Left lung (tissue), 10 donors: Measurements from ENCODE around the gene RECQL5. TPM values are rescaled to one million over a fixed set of nuclear protein-coding genes. Genes with fewer than 3 reads are reported as not detected.

Source experiments
- ATAC-seq: fragments of 200-7000 bp; cut with Tn5 transposase; one replicate; pipeline ENCODE4 v1.9.1; 2020; ENCODE audit warnings: moderate library complexity
- DNase-seq, 4 donors: peaks; one replicate each; pipeline ENCODE4 v3.0.0-alpha.2; 2013 to 2020
- H3K27ac ChIP-seq, 2 donors: fragments of 200-600 bp; sonication (generic) in 1 of 2; one replicate each; pipeline versions ENCODE4 v1.5.0 to v1.8.0; 2020 to 2021
- H3K27me3 ChIP-seq, 2 donors: fragments of 200-600 bp; sonication (generic) in 1 of 2; one replicate each; pipeline versions ENCODE4 v1.5.0 to v1.8.0; 2020 to 2021
- H3K36me3 ChIP-seq, 2 donors: fragments of 200-600 bp; sonication (generic) in 1 of 2; one replicate each; pipeline versions ENCODE4 v1.5.0 to v1.8.0; 2020 to 2021
- H3K4me1 ChIP-seq, 2 donors: fragments of 200-600 bp; one replicate each; pipeline ENCODE4 v1.8.0; 2021
- H3K4me3 ChIP-seq, 2 donors: fragments of 200-600 bp; sonication (generic) in 1 of 2; one replicate each; pipeline versions ENCODE4 v1.5.0 to v1.8.0; 2020 to 2021; ENCODE audit warnings: mild to moderate bottlenecking in 1 of 2
- H3K9me3 ChIP-seq, 2 donors: fragments of 200-600 bp; sonication (generic) in 1 of 2; one replicate each; pipeline versions ENCODE4 v1.5.0 to v1.8.0; 2020 to 2021
- CTCF ChIP-seq, 2 donors: fragments of 200-600 bp; sonication (generic) in 1 of 2; IDR thresholded peaks; one replicate each; pipeline versions ENCODE4 v1.5.0 to v1.8.0; 2021; ENCODE audit warnings: antibody characterized with exemption in 2 of 2
- intact Hi-C, 2 donors: fragments of 100-400 bp; cut with DNase I; formaldehyde crosslinking; loops; one replicate each; pipeline versions ENCODE4 v1.11.2 to v1.14.2; 2022
- polyA plus RNA-seq, 6 donors: library from polyadenylated mRNA; unstranded; fragments of 120-200 nt; gene quantifications; one replicate each; pipeline ENCODE4 v1.2.1, GENCODE V29; 2013; ENCODE audit not compliant: insufficient read length in 6 of 6
- total RNA-seq, 2 donors: library from RNA; stranded (reverse); fragmentation: NEBNext Ultra II Directional; extraction: Animal tissue kit (Norgen Biotek cat#: 25700); gene quantifications; one replicate each; pipeline ENCODE4 v1.2.1, GENCODE V29; 2021
- donor health status: DM: no; HTN: yes; CAD: no.
- donor health status: DM: no; HTN: no; CAD: no.

Gene RECQL5
- total and polyA plus RNA-seq, 8 donors = 28.5 to 43.0 (median 34.5) TPM

DNA sequence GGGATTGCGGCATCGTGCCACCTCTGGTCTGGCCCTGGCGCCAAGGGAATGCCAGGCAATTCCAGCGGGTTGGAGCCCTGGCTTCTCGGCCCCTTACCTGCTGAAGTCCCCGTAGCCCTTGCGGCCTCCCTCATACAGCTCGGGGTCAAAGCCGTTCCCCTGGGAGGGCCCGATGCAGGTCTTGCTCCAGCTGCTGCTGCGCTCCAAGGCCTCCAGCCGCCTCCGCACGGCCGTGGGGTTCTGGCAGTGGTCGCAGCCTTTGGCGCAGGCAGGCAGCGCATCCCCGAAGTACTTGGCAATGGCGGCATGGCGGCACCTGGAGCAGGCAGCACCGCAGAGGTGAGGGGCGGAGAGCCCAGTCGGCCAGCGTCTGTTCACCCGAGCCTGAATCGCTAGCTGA, 35.6 kb downstream of the RECQL5 start:
- peaks cover 0 to 35% of the 10 kb centered on the region in 2 donors for H3K36me3 ChIP-seq
- no peaks in the 10 kb centered on the region for H3K9me3 ChIP-seq
- no peak for TF ChIP-seq CTCF (IDR thresholded peaks at IDR 0.05)
- intact Hi-C loops = loop anchor here in 1 of 2 donors (10.0 kb wide), 1 partner anchor 113 kb away; no protein-coding TSS in a partner anchor
- ATAC-seq (no peak), DNase-seq (peak in 1 of 4 donors; percentile 76)
- H3K27ac ChIP-seq = no peak overlapping the region
- H3K27me3 ChIP-seq = no peaks in the 10 kb centered on the region
- H3K4me1 ChIP-seq = peaks cover 12 to 28% of the 10 kb centered on the region in 2 donors
- no peak overlapping the region for H3K4me3 ChIP-seq

DNA sequence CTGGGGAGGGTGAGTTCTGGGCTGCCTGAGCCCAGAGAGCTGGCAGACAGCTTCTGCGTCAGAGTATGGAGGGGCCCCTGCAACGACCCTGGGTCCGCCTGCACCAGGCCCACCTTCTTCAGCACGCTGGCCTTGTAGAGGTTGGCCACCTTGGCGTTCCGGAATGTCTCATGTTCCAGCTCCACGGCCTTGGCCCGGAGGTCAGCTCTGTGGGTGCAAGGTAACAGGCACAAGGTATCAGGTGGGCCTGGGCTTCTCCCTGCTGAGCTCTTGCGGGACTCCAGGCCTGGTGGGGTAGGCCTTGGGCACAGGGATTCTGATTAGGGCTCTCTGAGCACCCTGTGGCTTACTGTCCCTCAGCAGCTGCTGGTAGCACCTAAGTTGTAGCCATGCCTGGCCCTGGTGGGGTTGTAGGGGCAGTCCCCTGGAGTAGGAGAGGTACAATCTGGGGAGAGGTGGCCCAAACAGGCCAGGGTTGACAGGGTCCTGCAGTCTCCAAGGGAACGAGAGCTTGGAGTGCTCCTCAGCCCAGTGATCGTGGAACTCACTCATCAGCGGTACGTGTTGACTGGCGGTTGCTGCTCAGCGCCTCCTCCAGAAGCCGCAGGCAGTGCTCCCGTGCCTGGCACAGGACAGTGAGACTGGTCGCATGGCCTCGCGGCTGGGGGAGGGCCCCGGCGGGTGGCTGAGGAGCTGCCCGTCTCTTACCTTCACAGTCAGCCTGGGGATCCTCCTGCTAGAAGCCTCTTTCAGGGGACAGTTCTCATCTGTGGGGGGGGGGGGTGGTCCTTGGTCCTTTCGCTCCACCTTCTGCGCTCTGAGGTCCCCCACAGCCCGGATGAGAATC, 36.7 kb downstream of the RECQL5 start:
- TF ChIP-seq CTCF (IDR thresholded peaks at IDR 0.05) = no peak
- intact Hi-C loops = loop anchor here in 1 of 2 donors (10.0 kb wide), 1 partner anchor 115 kb away; no protein-coding TSS in a partner anchor

GRCh38 chr17:75629157-75629556, 37.8 kb downstream of the RECQL5 start:
- no peak for ATAC-seq
- Histone ChIP-seq H3K9me3 (no peaks in the 10 kb centered on the region), H3K36me3 (peaks cover 0 to 57% of the 10 kb centered on the region in 2 donors), H3K27ac (no peak overlapping the region), H3K4me1 (peaks cover 11 to 17% of the 10 kb centered on the region in 2 donors), H3K4me3 (no peak overlapping the region), H3K27me3 (no peaks in the 10 kb centered on the region)
- intact Hi-C loops = no loop called here
- TF ChIP-seq CTCF (IDR thresholded peaks at IDR 0.05) = no peak
- DNase-seq = no peak

More for the DNA sequence above, 36.7 kb downstream of the RECQL5 start:
- ATAC-seq (no peak), DNase-seq (no peak)
- no peak overlapping the region for H3K4me3 ChIP-seq
- no peaks in the 10 kb centered on the region for H3K27me3 ChIP-seq
- H3K27ac ChIP-seq = no peak overlapping the region
- H3K9me3 ChIP-seq = no peaks in the 10 kb centered on the region
- peaks cover 0 to 45% of the 10 kb centered on the region in 2 donors for H3K36me3 ChIP-seq
- peaks cover 12 to 22% of the 10 kb centered on the region in 2 donors for H3K4me1 ChIP-seq

DNA sequence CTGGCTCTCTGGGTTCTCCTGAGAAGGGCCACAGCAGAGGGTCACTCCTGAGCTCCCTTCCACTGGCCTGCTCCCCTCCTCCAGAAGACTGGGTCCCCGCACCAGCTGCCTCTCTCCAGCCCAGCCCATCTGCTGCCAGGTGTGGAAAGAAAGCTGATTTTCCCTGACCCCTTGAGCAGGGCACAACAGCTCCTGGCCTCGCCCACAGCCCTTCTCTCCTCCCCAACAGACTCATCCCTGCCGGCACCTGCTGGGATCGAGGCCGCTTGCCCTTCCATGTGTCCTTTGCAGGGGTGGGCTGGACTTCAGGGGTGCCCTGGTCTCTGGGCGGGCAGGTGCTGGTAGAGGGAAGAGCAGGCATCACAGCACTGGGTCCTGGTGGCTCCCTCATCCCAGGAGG, 38.5 kb downstream of the RECQL5 start:
- H3K27me3 ChIP-seq = no peaks in the 10 kb centered on the region
- H3K27ac ChIP-seq = no peak overlapping the region
- intact Hi-C loops = no loop called here
- DNase-seq = peak in 1 of 4 donors; percentile 35
- no peak for TF ChIP-seq CTCF (IDR thresholded peaks at IDR 0.05)
- H3K4me1 ChIP-seq = peaks cover 5 to 10% of the 10 kb centered on the region in 2 donors
- H3K36me3 ChIP-seq = peaks cover 0 to 64% of the 10 kb centered on the region in 2 donors
- no peak for ATAC-seq
- H3K4me3 ChIP-seq = no peak overlapping the region
- no peaks in the 10 kb centered on the region for H3K9me3 ChIP-seq

DNA sequence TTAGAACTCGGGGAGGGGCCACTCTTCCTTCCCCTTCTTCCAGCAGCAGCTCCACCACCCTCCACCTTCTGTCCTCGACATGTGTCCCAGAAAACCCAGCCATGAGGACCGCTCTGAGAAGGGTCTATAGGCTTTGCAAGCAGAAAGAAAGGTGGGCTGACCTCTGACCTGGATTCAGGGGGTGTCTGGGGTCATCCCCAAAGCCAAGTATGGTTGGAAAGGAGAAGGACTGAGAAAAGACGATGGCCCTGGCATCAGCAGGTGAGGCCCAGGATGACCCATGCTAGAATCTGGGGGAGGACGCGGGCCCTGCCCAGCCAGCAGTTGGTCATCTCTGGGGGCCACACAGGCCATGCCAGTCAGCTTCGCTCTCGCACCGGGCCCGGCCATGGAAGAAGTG, 39.9 kb downstream of the RECQL5 start:
- Histone ChIP-seq H3K36me3 (peaks cover 0 to 74% of the 10 kb centered on the region in 2 donors), H3K4me1 (no peaks in the 10 kb centered on the region)

More for the DNA sequence above, 39.9 kb downstream of the RECQL5 start:
- no peak overlapping the region for H3K27ac ChIP-seq
- DNase-seq (peak in 1 of 4 donors; percentile 47), ATAC-seq (no peak)
- intact Hi-C loops = no loop called here
- H3K4me3 ChIP-seq = no peak overlapping the region
- H3K9me3 ChIP-seq = no peaks in the 10 kb centered on the region
- H3K27me3 ChIP-seq = no peaks in the 10 kb centered on the region
- no peak for TF ChIP-seq CTCF (IDR thresholded peaks at IDR 0.05)
